HEK293 (cell line): Measurements from ENCODE around the gene NOL9.
"Not testable (repeated sequence)": the region's sequence is repeated elsewhere in the genome, so short reads cannot be mapped to it uniquely, and the experiment has no call there.

Source experiments
- CTCF ChIA-PET: fragments of 350-600 bp; formaldehyde crosslinking; extraction: SDS; loops from one replicate; lab custom pipeline; 2021; ENCODE audit warnings: antibody characterized with exemption; lab: Yijun Ruan, JAX
- POLR2A ChIA-PET: fragments of 300-600 bp; formaldehyde crosslinking; extraction: SDS; loops from one replicate; lab custom pipeline; 2020; ENCODE audit warnings: antibody characterized with exemption, inconsistent platforms; lab: Yijun Ruan, JAX
- H3K27ac ChIP-seq: fragments of 200-500 bp; sonication (Bioruptor generic); 2 replicates; pipeline ENCODE4 v1.5.1; 2014; ENCODE audit warnings: low read depth, low read length, control low read depth, inconsistent platforms; ENCODE audit errors: extremely low read depth
- H3K36me3 ChIP-seq, 2 experiments: fragments of 200-500 bp in 1 of 2; sonication (Bioruptor generic) in 1 of 2; 1 replicate in 1 of 2; 2 replicates in 1 of 2; pipeline ENCODE4 v1.5.1; 2014 to 2017; ENCODE audit warnings: inconsistent platforms in 2 of 2, low read length in 2 of 2; ENCODE audit not compliant: control insufficient read depth in 2 of 2, insufficient read depth in 1 of 2
- H3K4me1 ChIP-seq: fragments of 200-500 bp; sonication (Bioruptor generic); 2 replicates; pipeline ENCODE4 v1.5.1; 2014; ENCODE audit warnings: mild to moderate bottlenecking, low read length, inconsistent platforms; ENCODE audit not compliant: control insufficient read depth, insufficient read depth
- H3K4me3 ChIP-seq: 2 replicates; pipeline ENCODE4 v1.5.1; 2011; ENCODE audit warnings: low read depth, mild to moderate bottlenecking, control low read depth, low read length, moderate library complexity
- H3K9me3 ChIP-seq: fragments of 200-500 bp; sonication (Bioruptor generic); 2 replicates; pipeline ENCODE4 v1.5.1; 2014; ENCODE audit warnings: low read depth, low read length, inconsistent platforms; ENCODE audit not compliant: control insufficient read depth, insufficient read depth
- FEZF1 ChIP-seq: fragments of 450-650 bp; formaldehyde crosslinking; IDR thresholded peaks from 2 replicates; pipeline ENCODE4 v1.5.1; 2016; ENCODE audit warnings: missing biosample characterization, missing genetic modification characterization
- GLIS1 ChIP-seq: fragments of 450-650 bp; formaldehyde crosslinking; IDR thresholded peaks from 2 replicates; pipeline ENCODE4 v1.5.1; 2016; ENCODE audit warnings: missing biosample characterization, missing genetic modification characterization
- OVOL3 ChIP-seq: fragments of 450-650 bp; formaldehyde crosslinking; IDR thresholded peaks from 2 replicates; pipeline ENCODE4 v1.5.1; 2016; ENCODE audit warnings: missing biosample characterization, missing genetic modification characterization
- REPIN1 ChIP-seq: fragments of 450-650 bp; formaldehyde crosslinking; IDR thresholded peaks from 2 replicates; pipeline ENCODE4 v1.5.1; 2017; ENCODE audit warnings: missing biosample characterization, missing genetic modification characterization, low read depth
- SETDB1 ChIP-seq: IDR thresholded peaks from one replicate; pipeline ENCODE4 v1.6.1; 2017; ENCODE audit warnings: mild to moderate bottlenecking, low read length, moderate library complexity, mixed read lengths; ENCODE audit not compliant: insufficient read length
- ZBTB1 ChIP-seq: fragments of 450-650 bp; formaldehyde crosslinking; IDR thresholded peaks from 2 replicates; pipeline ENCODE4 v1.5.1; 2016; ENCODE audit warnings: missing biosample characterization, missing genetic modification characterization
- ZIC2 ChIP-seq: fragments of 450-650 bp; formaldehyde crosslinking; IDR thresholded peaks from 2 replicates; pipeline ENCODE4 v1.5.1; 2016; ENCODE audit warnings: missing biosample characterization, missing genetic modification characterization
- ZNF157 ChIP-seq: fragments of 450-650 bp; formaldehyde crosslinking; IDR thresholded peaks from 2 replicates; pipeline ENCODE4 v1.5.1; 2016; ENCODE audit warnings: missing biosample characterization, missing genetic modification characterization
- ZNF184 ChIP-seq: fragments of 450-650 bp; IDR thresholded peaks from 2 replicates; pipeline ENCODE4 v1.5.1; 2018; ENCODE audit warnings: missing biosample characterization, mild to moderate bottlenecking, missing genetic modification characterization
- ZNF292 ChIP-seq: fragments of 450-650 bp; formaldehyde crosslinking; IDR thresholded peaks from 2 replicates; pipeline ENCODE4 v1.5.1; 2016; ENCODE audit warnings: low read depth, missing biosample characterization, missing genetic modification characterization, borderline replicate concordance
- ZNF366 ChIP-seq: fragments of 450-650 bp; formaldehyde crosslinking; conservative IDR thresholded peaks from 2 replicates; pipeline ENCODE4 v1.5.1; 2016; ENCODE audit warnings: missing biosample characterization, missing genetic modification characterization
- ZNF529 ChIP-seq: fragments of 450-650 bp; formaldehyde crosslinking; IDR thresholded peaks from 2 replicates; pipeline ENCODE4 v1.5.1; 2017; ENCODE audit warnings: missing genetic modification characterization, missing biosample characterization; ENCODE audit not compliant: insufficient replicate concordance
- ZNF548 ChIP-seq: fragments of 450-650 bp; formaldehyde crosslinking; IDR thresholded peaks from 2 replicates; pipeline ENCODE4 v1.5.1; 2016; ENCODE audit warnings: missing biosample characterization, missing genetic modification characterization
- ZNF558 ChIP-seq: fragments of 450-650 bp; formaldehyde crosslinking; IDR thresholded peaks from 2 replicates; pipeline ENCODE4 v1.5.1; 2016; ENCODE audit warnings: missing biosample characterization, missing genetic modification characterization
- ZNF660 ChIP-seq: fragments of 450-650 bp; IDR thresholded peaks from 2 replicates; pipeline ENCODE4 v1.5.1; 2018; ENCODE audit warnings: missing biosample characterization, mild to moderate bottlenecking, missing genetic modification characterization
- ZNF76 ChIP-seq: fragments of 450-650 bp; formaldehyde crosslinking; IDR thresholded peaks from 2 replicates; pipeline ENCODE4; 2016; ENCODE audit warnings: low read depth, missing biosample characterization, missing genetic modification characterization, borderline replicate concordance
- TF ChIP-seq, protein P1 (sequence below): fragments of 450-650 bp; formaldehyde crosslinking; IDR thresholded peaks from 2 replicates; pipeline ENCODE4 v1.5.1; 2016; ENCODE audit warnings: missing biosample characterization, missing genetic modification characterization
- TF ChIP-seq, protein P2 (sequence below): fragments of 450-650 bp; formaldehyde crosslinking; IDR thresholded peaks from 2 replicates; pipeline ENCODE4 v1.5.1; 2016; ENCODE audit warnings: missing biosample characterization, missing genetic modification characterization
- TF ChIP-seq, protein P3 (sequence below): fragments of 450-650 bp; formaldehyde crosslinking; IDR thresholded peaks from 2 replicates; pipeline ENCODE4 v1.5.1; 2017; ENCODE audit warnings: missing biosample characterization, mild to moderate bottlenecking, missing genetic modification characterization, moderate library complexity

NOL9 gene

DNA sequence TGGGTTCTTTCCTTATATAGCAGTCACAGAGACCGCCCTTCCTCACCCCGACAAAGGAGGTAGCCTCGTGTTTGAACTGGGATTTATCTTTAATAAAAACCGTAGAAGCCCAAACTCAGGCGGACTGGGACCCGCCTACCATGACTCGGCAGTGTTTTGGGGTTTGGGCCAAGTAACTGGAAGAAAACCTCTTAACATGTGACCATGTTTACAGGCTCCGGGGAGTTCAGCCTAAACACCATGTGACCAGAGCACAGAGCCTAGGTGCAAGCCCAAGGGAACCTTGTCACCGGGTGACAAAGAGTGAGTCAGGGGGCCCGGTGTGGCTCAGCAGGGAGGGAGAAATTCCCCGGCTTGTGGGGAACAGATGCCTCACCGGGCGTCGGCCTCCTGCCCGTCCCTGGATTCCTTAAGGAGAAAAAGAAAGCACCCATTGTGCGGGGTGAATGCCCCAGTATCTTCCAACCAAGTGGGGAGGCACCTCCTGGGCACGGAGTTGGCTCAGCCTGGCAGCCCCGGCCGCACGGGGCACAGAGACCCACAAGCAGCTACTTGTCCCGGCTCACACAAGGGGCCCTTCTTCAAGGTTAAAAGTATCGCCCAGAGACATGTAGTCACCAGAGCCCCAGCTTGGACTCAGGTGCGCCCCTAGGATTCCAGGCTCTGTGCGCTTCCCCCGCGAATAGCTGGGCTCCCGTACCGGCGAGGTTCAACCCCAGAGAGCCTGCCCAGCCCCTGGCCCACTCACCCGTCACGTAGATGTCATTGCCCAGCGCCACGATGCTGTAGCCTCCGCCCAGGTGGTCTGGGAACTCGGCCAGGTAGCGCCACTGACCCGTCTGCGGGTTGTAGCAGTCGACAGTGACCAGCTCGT lies 47.0 kb upstream of the NOL9 start (continued):
- peak; percentile 69; the same call in 1 of the 2 replicates for TF ChIP-seq ZNF660 (tag by site-specific recombination)
- no peak for TF ChIP-seq ZNF184 (tag by site-specific recombination)
- TF ChIP-seq ZBTB1 (tag by site-specific recombination) = no peak
- TF ChIP-seq, protein P1, sequence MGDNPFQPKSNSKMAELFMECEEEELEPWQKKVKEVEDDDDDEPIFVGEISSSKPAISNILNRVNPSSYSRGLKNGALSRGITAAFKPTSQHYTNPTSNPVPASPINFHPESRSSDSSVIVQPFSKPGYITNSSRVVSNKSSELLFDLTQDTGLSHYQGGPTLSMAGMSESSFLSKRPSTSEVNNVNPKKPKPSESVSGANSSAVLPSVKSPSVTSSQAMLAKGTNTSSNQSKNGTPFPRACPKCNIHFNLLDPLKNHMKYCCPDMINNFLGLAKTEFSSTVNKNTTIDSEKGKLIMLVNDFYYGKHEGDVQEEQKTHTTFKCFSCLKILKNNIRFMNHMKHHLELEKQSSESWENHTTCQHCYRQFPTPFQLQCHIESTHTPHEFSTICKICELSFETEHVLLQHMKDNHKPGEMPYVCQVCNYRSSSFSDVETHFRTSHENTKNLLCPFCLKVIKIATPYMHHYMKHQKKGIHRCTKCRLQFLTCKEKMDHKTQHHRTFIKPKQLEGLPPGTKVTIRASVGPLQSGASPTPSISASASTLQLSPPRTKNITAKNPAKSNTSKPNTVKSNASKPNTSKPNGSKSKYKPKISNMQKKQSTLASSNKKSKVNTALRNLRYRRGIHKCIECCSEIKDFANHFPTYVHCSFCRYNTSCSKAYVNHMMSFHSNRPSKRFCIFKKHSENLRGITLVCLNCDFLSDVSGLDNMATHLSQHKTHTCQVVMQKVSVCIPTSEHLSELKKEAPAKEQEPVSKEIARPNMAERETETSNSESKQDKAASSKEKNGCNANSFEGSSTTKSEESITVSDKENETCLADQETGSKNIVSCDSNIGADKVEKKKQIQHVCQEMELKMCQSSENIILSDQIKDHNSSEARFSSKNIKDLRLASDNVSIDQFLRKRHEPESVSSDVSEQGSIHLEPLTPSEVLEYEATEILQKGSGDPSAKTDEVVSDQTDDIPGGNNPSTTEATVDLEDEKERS (tag by site-specific recombination) = no peak
- no peak for TF ChIP-seq ZNF292 (tag by site-specific recombination)
- no peak for TF ChIP-seq ZNF548 (tag by site-specific recombination)
- TF ChIP-seq ZIC2 (tag by site-specific recombination) = peak; percentile 83
- TF ChIP-seq, protein P2, sequence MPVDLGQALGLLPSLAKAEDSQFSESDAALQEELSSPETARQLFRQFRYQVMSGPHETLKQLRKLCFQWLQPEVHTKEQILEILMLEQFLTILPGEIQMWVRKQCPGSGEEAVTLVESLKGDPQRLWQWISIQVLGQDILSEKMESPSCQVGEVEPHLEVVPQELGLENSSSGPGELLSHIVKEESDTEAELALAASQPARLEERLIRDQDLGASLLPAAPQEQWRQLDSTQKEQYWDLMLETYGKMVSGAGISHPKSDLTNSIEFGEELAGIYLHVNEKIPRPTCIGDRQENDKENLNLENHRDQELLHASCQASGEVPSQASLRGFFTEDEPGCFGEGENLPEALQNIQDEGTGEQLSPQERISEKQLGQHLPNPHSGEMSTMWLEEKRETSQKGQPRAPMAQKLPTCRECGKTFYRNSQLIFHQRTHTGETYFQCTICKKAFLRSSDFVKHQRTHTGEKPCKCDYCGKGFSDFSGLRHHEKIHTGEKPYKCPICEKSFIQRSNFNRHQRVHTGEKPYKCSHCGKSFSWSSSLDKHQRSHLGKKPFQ (tag by site-specific recombination) = no peak
- TF ChIP-seq ZNF157 (tag by site-specific recombination) = no peak
- no peak for TF ChIP-seq REPIN1 (tag by site-specific recombination)
- TF ChIP-seq ZNF529 = no peak
- no peak for TF ChIP-seq SETDB1
- no peak for TF ChIP-seq ZNF76 (tag by site-specific recombination)
- TF ChIP-seq ZNF366 (tag by site-specific recombination) = no peak
- TF ChIP-seq ZNF558 (tag by site-specific recombination) = no peak
- no peak for TF ChIP-seq OVOL3 (tag by site-specific recombination)
- TF ChIP-seq, all 188 proteins: peak for 29

DNA sequence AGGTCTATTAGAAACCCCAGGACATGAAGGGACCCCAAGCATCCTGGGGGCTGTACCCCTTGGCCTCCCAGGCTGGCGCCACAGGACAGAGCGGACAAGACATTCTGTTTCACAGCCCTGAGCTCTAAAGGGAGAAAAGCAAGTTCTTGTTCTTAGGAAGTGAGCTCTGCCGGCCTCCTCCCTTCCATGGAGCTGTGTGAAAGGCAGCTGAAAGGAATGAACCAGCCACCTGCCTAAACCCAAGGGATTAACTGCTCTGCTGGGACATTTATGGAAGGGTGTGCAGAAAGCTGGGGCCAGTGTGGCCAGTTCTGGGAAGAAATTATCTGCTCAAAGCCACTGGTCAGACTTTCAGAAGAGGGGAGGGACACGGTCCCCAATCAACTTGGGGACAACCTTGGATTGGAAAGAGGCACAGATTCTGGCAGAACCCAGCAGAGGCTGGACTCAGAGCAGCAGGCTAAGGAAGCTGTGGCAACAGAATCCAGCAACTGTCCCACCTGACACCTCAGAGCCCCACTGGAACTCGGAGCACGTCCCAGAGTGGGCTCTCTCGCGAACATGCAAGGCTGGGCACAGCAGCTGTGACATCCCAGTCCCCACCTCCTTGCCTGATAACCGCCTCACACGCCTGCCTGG lies 46.2 kb upstream of the NOL9 start:
- CTCF ChIA-PET = interaction anchor here (0.6 to 1.0 kb wide), 3 partner anchors 46 to 151 kb away, joined by 3 to 5 read pairs (median 4); no protein-coding TSS in a partner anchor
- POLR2A ChIA-PET = interaction anchor here (0.6 to 1.6 kb wide), 5 partner anchors 12 to 67 kb away, joined by 3 to 13 read pairs (median 4); partner anchors contain the start of gene ZBTB48
- no peaks in the 10 kb centered on the region for H3K4me1 ChIP-seq
- H3K36me3 ChIP-seq = peaks cover 3 to 47% of the 10 kb centered on the region in 2 experiments; a peak in 2 of 3 replicates
- peak overlapping the region; percentile 58 for H3K4me3 ChIP-seq
- TF ChIP-seq FEZF1 (tag by site-specific recombination) = no peak
- TF ChIP-seq, protein P3, sequence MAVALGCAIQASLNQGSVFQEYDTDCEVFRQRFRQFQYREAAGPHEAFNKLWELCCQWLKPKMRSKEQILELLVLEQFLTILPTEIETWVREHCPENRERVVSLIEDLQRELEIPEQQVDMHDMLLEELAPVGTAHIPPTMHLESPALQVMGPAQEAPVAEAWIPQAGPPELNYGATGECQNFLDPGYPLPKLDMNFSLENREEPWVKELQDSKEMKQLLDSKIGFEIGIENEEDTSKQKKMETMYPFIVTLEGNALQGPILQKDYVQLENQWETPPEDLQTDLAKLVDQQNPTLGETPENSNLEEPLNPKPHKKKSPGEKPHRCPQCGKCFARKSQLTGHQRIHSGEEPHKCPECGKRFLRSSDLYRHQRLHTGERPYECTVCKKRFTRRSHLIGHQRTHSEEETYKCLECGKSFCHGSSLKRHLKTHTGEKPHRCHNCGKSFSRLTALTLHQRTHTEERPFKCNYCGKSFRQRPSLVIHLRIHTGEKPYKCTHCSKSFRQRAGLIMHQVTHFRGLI (tag by site-specific recombination) = 0 out of 2 replicates have a peak, but pooled peaks have one; percentile 77
- TF ChIP-seq GLIS1 = no peak
- no peaks in the 10 kb centered on the region for H3K9me3 ChIP-seq
- H3K27ac ChIP-seq = peak overlapping the region; percentile 0; the same call in 1 of the 2 replicates

DNA sequence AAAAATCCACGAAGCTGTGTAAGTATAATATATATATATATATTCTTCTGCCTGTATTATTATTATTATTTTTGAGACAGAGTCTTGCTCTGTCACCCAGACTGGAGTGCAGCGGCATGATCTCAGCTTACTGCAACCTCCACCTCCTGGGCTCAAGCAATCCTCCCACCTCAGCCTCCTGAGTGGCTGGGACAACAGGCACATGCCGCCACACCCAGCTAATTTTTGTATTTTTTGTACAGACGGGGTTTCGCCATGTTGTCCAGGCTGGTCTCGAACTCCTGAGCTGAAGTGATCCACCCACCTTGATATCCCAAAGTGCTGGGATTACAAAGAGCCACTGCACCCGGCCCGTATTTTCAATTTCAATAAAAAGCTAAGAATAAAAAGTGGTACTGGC lies 45.7 kb upstream of the NOL9 start:
- not testable (repeated sequence) for H3K4me3 ChIP-seq

More for the DNA sequence above, 45.7 kb upstream of the NOL9 start:
- not testable (repeated sequence) for H3K27ac ChIP-seq, H3K4me1 ChIP-seq, H3K9me3 ChIP-seq
- ChIA-PET CTCF (interaction anchor here (0.6 to 1.0 kb wide), 3 partner anchors 47 to 151 kb away, joined by 3 to 5 read pairs (median 4); no protein-coding TSS in a partner anchor), POLR2A (interaction anchor here (0.9 to 1.6 kb wide), 4 partner anchors 11 to 20 kb away, joined by 3 to 13 read pairs (median 6); partner anchors contain the start of gene ZBTB48)
- peaks cover 3 to 53% of the 10 kb centered on the region in 2 experiments; a peak in 2 of 3 replicates for H3K36me3 ChIP-seq
